ENCODE measurements around the gene CCDC146. TPM values are rescaled to one million over a fixed set of nuclear protein-coding genes. Genes with fewer than 3 reads are reported as not detected.

The CCDC146 gene
- total and polyA plus RNA-seq, 8 donors, result 2.5 to 7.9 (median 3.3) TPM

DNA sequence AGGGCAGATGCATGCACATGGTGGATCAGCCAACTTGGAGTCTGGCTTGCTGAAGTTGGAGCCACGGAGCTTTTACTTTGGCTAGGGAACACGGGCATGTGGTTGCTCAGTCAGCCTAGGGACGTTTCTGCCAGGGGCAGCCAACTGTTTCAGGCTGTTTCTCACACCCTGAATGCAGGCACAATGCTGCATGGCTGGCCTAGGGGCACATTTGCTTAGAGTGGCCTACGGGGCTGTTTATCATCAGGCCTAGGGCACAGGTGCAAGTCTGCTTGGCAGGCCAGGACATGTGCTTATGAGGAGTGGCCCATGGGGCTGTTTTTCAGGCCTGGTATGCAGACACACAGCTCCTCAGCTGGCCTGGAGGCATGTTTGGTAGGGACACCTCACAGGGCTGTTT lies 186.4 kb downstream of the CCDC146 start:
- Histone ChIP-seq H3K36me3 (peaks cover 0 to 10% (median 0%) of the 10 kb centered on the region in 3 donors), H3K27ac (no peak overlapping the region), H3K4me1 (no peaks in the 10 kb centered on the region), H3K9me3 (no peaks in the 10 kb centered on the region), H3K4me3 (no peak overlapping the region), H3K27me3 (no peaks in the 10 kb centered on the region)
- intact Hi-C loops (cut with DNase I), result no loop called here
- ATAC-seq (no peak), DNase-seq (no peak), FAIRE-seq (no peak)
- TF ChIP-seq, protein P1, sequence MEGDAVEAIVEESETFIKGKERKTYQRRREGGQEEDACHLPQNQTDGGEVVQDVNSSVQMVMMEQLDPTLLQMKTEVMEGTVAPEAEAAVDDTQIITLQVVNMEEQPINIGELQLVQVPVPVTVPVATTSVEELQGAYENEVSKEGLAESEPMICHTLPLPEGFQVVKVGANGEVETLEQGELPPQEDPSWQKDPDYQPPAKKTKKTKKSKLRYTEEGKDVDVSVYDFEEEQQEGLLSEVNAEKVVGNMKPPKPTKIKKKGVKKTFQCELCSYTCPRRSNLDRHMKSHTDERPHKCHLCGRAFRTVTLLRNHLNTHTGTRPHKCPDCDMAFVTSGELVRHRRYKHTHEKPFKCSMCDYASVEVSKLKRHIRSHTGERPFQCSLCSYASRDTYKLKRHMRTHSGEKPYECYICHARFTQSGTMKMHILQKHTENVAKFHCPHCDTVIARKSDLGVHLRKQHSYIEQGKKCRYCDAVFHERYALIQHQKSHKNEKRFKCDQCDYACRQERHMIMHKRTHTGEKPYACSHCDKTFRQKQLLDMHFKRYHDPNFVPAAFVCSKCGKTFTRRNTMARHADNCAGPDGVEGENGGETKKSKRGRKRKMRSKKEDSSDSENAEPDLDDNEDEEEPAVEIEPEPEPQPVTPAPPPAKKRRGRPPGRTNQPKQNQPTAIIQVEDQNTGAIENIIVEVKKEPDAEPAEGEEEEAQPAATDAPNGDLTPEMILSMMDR (IDR thresholded peaks at IDR 0.05), result no peak
- WGBS, 2 donors, result 88 to 95% methylated on average over 4 of the region's 4 CpGs

- ATAC-seq (no peak), FAIRE-seq (no peak), DNase-seq (no peak)
- WGBS, 2 donors, result 71 to 91% methylated on average over 1 of the region's 1 CpG
- TF ChIP-seq, protein P1 (IDR thresholded peaks at IDR 0.05), result no peak
- Histone ChIP-seq H3K36me3 (peaks cover 0 to 10% (median 0%) of the 10 kb centered on the region in 3 donors), H3K4me3 (no peak overlapping the region), H3K4me1 (no peaks in the 10 kb centered on the region), H3K27me3 (no peaks in the 10 kb centered on the region), H3K27ac (no peak overlapping the region), H3K9me3 (no peaks in the 10 kb centered on the region)
- intact Hi-C loops (cut with DNase I), result no loop called here
Measured at GRCh38 chr7:77309714-77310220, 187.4 kb downstream of the CCDC146 start.

DNA sequence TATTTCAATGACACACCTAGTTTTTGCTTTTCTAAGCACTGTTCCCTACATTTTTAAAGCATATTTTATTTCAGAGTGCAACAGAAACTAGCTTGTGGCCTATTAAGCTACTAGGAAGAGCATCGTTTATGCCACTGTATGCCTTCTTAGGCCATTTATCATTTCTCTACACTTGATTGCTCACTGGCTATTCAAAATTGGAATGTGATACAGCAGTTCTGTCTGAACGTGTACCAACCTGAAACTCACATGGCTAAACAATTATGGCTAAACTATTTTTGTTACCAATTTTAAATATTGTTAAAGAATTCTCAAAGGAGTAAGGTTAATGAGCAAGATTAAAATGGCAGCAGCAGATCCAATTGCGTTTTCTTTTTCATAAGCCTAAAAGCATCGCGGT lies 188.6 kb downstream of the CCDC146 start:
- no peak overlapping the region for H3K27ac ChIP-seq
- peaks cover 0 to 10% (median 0%) of the 10 kb centered on the region in 3 donors for H3K36me3 ChIP-seq
- TF ChIP-seq, protein P1 (IDR thresholded peaks at IDR 0.05), result no peak
- no peaks in the 10 kb centered on the region for H3K4me1 ChIP-seq
- H3K9me3 ChIP-seq, result no peaks in the 10 kb centered on the region
- DNase-seq, result no peak
- no peaks in the 10 kb centered on the region for H3K27me3 ChIP-seq
- ATAC-seq, result no peak
- intact Hi-C loops (cut with DNase I), result no loop called here
- WGBS, 2 donors, result 89 to 90% methylated on average over 5 of the region's 5 CpGs
- FAIRE-seq, result no peak
- H3K4me3 ChIP-seq, result no peak overlapping the region

DNA sequence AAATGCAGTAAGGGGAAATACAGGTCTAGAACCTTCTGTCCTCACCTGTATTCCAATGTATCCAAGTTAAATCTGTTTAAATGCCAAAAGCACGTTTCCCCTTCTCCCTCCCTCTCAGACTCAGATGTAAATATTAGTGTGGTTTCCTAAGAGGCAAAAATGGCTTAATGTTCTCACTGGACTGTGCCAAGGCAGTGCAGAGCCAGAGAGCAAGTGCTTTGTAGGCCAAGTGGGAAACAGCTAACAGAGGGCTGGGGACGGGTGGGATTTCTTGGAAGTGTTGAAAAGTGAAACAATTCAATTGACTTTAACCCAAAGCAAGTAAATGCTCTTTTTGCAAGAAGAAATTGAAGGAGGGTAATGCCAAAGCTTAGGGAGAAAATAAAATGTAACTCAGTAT lies 190.7 kb downstream of the CCDC146 start:
- peaks cover 0 to 17% (median 0%) of the 10 kb centered on the region in 3 donors for H3K36me3 ChIP-seq
- no peaks in the 10 kb centered on the region for H3K4me1 ChIP-seq
- intact Hi-C loops (cut with DNase I), result no loop called here
- no peak overlapping the region for H3K27ac ChIP-seq
- DNase-seq (no peak), FAIRE-seq (no peak), ATAC-seq (no peak)
- H3K27me3 ChIP-seq, result no peaks in the 10 kb centered on the region
- TF ChIP-seq, protein P1 (IDR thresholded peaks at IDR 0.05), result no peak
- no peak overlapping the region for H3K4me3 ChIP-seq
- WGBS, 2 donors, result 65 to 82% methylated on average over 2 of the region's 2 CpGs
- H3K9me3 ChIP-seq, result no peaks in the 10 kb centered on the region

GRCh38 chr7:77313876-77314480 lies 191.6 kb downstream of the CCDC146 start:
- TF ChIP-seq, protein P1 (IDR thresholded peaks at IDR 0.05), result no peak
- Histone ChIP-seq H3K36me3 (peaks cover 0 to 19% (median 0%) of the 10 kb centered on the region in 3 donors), H3K27me3 (no peaks in the 10 kb centered on the region), H3K27ac (no peak overlapping the region), H3K4me3 (no peak overlapping the region), H3K9me3 (no peaks in the 10 kb centered on the region), H3K4me1 (no peaks in the 10 kb centered on the region)
- 82 to 90% methylated on average over 5 of the region's 5 CpGs for WGBS, 2 donors
- intact Hi-C loops (cut with DNase I), result no loop called here
- FAIRE-seq (no peak), ATAC-seq (no peak), DNase-seq (no peak)

All from pancreas (tissue), 10 donors.